H1 (cell line): Measurements from ENCODE around the gene REEP2. TPM values are rescaled to one million over a fixed set of nuclear protein-coding genes. Genes with fewer than 3 reads are reported as not detected.

Experiments used
- ATF2 ChIP-seq: IDR thresholded peaks from 2 replicates; pipeline ENCODE4 v1.6.1; 2012; ENCODE audit warnings: low read length, inconsistent platforms
- BRCA1 ChIP-seq: IDR thresholded peaks from 2 replicates; pipeline ENCODE4 v1.6.1; 2012; ENCODE audit warnings: low read depth, low read length, improper control_type of control experiment
- CBX5 ChIP-seq: fragments of 300-800, 300-1000 bp; sonication (generic); IDR thresholded peaks from 2 replicates; pipeline ENCODE4 v1.7.1; 2016; ENCODE audit warnings: antibody characterized with exemption, low read length, low read depth
- CTBP2 ChIP-seq: IDR thresholded peaks from 2 replicates; pipeline ENCODE4 v1.7.0; 2011; ENCODE audit warnings: borderline replicate concordance, mild to moderate bottlenecking, moderate library complexity, mixed read lengths, low read length; ENCODE audit not compliant: insufficient read depth, insufficient read length
- CTCF ChIP-seq, 3 experiments: IDR thresholded peaks; 1 replicate in 2 of 3; 2 replicates in 1 of 3; pipeline versions ENCODE4 v1.5.1 to v1.6.1; 2011; ENCODE audit warnings: low read length in 3 of 3, mild to moderate bottlenecking in 3 of 3, inconsistent platforms in 2 of 3, low read depth in 1 of 3, moderate library complexity in 1 of 3; ENCODE audit not compliant: insufficient read depth in 1 of 3; ENCODE audit errors: control extremely low read depth in 1 of 3
- EGR1 ChIP-seq: IDR thresholded peaks from 2 replicates; pipeline ENCODE4 v1.6.1; 2011; ENCODE audit warnings: low read depth, low read length, borderline replicate concordance
- GTF2F1 ChIP-seq: IDR thresholded peaks from 2 replicates; pipeline ENCODE4 v1.6.1; 2012; ENCODE audit warnings: low read depth, low read length, improper control_type of control experiment, borderline replicate concordance
- JUN ChIP-seq: IDR thresholded peaks from 2 replicates; pipeline ENCODE4 v1.6.1; 2011; ENCODE audit warnings: low read depth, mild to moderate bottlenecking, improper control_type of control experiment, low read length
- KDM1A ChIP-seq: fragments of 200-600, 300-600 bp; sonication (generic); IDR thresholded peaks from 2 replicates; pipeline ENCODE4 v1.7.1; 2016; ENCODE audit warnings: mild to moderate bottlenecking, low read length, borderline replicate concordance
- KDM4A ChIP-seq: IDR thresholded peaks from one replicate; pipeline ENCODE4 v1.7.1; 2012; ENCODE audit warnings: low read depth, mild to moderate bottlenecking, moderate library complexity, low read length, inconsistent platforms; ENCODE audit not compliant: severe bottlenecking
- RAD21 ChIP-seq, 2 experiments: IDR thresholded peaks in 1 of 2; conservative IDR thresholded peaks in 1 of 2; 2 replicates each; pipeline ENCODE4 v1.6.1; 2011; ENCODE audit warnings: low read depth in 2 of 2, low read length in 2 of 2, improper control_type of control experiment in 1 of 2, inconsistent platforms in 1 of 2, mild to moderate bottlenecking in 1 of 2, moderate library complexity in 1 of 2
- RNF2 ChIP-seq: fragments of 200-900, 300-1000 bp; sonication (generic); IDR thresholded peaks from 2 replicates; pipeline ENCODE4 v1.7.1; 2016; ENCODE audit warnings: borderline replicate concordance, low read depth, mild to moderate bottlenecking, antibody characterized with exemption, low read length; ENCODE audit not compliant: poor library complexity, severe bottlenecking; ENCODE audit errors: missing control alignments
- SAP30 ChIP-seq: fragments of 300-600 bp; sonication (generic); IDR thresholded peaks from 2 replicates; pipeline ENCODE4 v1.7.1; 2012; ENCODE audit warnings: low read length, moderate library complexity, mild to moderate bottlenecking, inconsistent platforms; ENCODE audit not compliant: insufficient read depth, insufficient replicate concordance
- SP1 ChIP-seq: IDR thresholded peaks from 2 replicates; pipeline ENCODE4 v1.6.1; 2011; ENCODE audit warnings: low read depth, low read length
- SP4 ChIP-seq: IDR thresholded peaks from 2 replicates; pipeline ENCODE4 v1.6.1; 2012; ENCODE audit warnings: low read length, inconsistent platforms
- TBP ChIP-seq: IDR thresholded peaks from 2 replicates; pipeline ENCODE4 v1.6.1; 2011; ENCODE audit warnings: low read depth, low read length, improper control_type of control experiment
- USF2 ChIP-seq: IDR thresholded peaks from 2 replicates; pipeline ENCODE4 v1.6.1; 2011; ENCODE audit warnings: low read length, improper control_type of control experiment
- polyA plus RNA-seq, 7 experiments: library from polyadenylated mRNA; depleted of rRNA in 3 of 7; stranded (reverse) in 5 of 7; unstranded in 2 of 7; fragments of >200 nt in 5 of 7; fragments of 200-250 nt in 2 of 7; gene quantifications; 1 replicate in 5 of 7; 2 replicates in 1 of 7; 4 replicates in 1 of 7; pipeline versions ENCODE4 v1.2.1 to v1.2.3, GENCODE V29; 2011 to 2013; ENCODE audit warnings: missing spikeins in 2 of 7, mixed read lengths in 2 of 7
- total RNA-seq: library from RNA; stranded (reverse); fragmentation: NEBNext Ultra II Directional; extraction: Animal tissue kit (Norgen Biotek cat#: 25700); gene quantifications from 2 replicates; pipeline ENCODE4 v1.2.1, GENCODE V29; 2021

The REEP2 gene
- total and polyA plus RNA-seq, 2 of the 8 experiments (the other 6 are each of a cell fraction or from before 2014, with no cell fraction given), result 26.5 to 40.2 TPM

- TF ChIP-seq RNF2 (no peak), CTBP2 (no peak), BRCA1 (no peak), CBX5 (no peak), KDM1A (no peak), GTF2F1 (no peak), SP4 (peak; percentile 68; the same call in 1 of the 2 replicates), RAD21 (IDR thresholded peaks at IDR 0.05 in 1 of 2, conservative IDR thresholded peaks at IDR 0.05 in 1 of 2; ENCODE audit: low read depth in 2 of 2, low read length in 2 of 2) (no peak), EGR1 (no peak), TBP (no peak), SAP30 (no peak), SP1 (no peak), KDM4A (peak; percentile 10), CTCF (IDR thresholded peaks at IDR 0.05; ENCODE audit: control extremely low read depth in 1 of 3, insufficient read depth in 1 of 3, low read depth in 1 of 3, low read length in 3 of 3) (no peak), ATF2 (0 out of 2 replicates have a peak, but pooled peaks have one; percentile 6), JUN (no peak), USF2 (no peak)
These were observed 31.6 kb downstream of the REEP2 start (continued) for GRCh38 chr5:138470322-138471051.
